Globus pallidus (tissue), 1 donor: ENCODE measurements around the gene TOM1L1.

Experiments
- DNase-seq: peaks from one replicate; pipeline ENCODE4 v3.0.0-alpha.2; 2015; ENCODE audit warnings: low spot score

TOM1L1 gene

GRCh38 chr17:54898576-54898975 is 2.1 kb upstream of the TOM1L1 start:
- DNase-seq = no peak

DNA sequence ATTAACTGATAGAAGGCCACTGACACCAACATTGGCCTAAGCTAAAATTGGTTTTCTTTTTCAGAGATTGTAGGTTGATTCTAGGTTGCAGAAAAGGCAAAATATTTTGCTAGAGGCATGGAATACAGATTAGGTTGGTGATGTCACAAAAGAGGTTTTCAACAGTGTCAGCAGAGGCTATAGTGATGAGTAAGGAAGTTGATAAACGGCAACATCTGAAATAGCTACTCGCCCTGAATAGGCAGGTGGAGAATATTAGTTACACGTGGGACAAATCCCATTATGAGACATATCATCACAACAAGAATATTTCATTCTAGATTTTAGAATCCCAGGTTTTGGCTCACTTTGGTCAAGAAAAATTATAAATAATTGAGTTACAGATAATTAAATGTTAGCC is 1.5 kb upstream of the TOM1L1 start:
- no peak for DNase-seq

DNA sequence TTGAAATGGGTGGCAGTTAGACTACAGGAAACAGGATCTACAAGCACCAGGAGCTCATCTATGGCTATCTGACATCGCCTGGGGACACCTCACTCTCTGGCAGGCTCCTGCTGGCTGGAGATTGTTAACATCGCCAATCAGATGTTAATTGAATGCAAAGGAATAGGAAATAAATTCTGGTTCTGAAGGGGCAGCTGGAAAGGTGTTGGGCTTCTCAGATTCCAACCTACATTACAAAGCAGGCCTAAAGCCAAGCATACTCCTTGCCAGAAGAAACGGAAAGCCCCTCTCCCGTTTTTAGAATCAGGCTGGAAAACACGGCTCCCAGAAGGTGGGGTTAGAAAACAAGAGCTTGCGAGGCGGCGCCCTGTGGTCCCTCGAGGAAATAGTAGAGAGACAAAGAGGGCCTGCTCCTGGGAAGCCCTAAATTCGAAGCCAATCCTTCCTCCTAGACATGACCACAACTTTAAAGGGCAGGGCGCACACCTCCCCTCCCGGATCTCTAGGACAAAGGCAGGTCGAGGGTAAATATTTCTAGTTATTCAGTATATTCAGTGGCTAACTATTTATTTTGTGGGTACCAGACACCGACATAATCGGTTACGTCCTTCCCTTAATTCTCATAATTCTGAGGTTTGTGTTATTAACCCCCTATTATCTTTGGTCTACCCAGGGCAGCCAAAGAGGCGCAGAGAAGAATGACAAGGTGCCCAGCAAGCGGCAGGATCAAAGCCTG is 763 bp upstream of the TOM1L1 start:
- no peak for DNase-seq

DNA sequence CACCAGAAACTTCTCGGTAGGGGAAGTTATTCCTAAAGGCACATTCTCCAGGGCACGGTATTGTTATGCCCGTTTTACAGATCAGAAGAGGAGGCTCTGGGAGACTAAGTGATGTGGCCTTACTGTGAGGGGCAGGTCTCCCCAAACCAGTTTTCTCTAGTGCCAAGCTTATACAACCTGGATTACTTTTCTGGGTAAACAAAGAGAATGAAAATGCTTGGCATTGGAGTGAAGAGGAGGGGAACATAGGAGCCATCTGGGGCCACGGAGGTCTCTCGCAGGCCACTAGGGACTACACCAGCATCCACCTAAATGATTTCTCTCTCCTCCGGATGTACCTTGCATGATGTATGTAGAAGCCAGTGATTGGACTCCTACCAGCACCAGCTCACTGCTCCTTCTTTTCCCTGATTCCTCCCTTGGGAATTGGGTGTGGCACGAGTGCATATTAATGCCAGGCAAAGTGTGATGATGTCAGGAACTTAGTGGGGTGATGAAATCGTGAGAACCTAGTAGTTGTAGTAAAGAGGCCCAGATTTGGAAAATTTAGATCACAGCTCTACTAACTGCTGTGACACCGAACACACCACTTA is 674 bp downstream of the TOM1L1 start:
- no peak for DNase-seq

- DNase-seq = no peak
Observed at GRCh38 chr17:54902017-54902416, 1.4 kb downstream of the TOM1L1 start.

DNA sequence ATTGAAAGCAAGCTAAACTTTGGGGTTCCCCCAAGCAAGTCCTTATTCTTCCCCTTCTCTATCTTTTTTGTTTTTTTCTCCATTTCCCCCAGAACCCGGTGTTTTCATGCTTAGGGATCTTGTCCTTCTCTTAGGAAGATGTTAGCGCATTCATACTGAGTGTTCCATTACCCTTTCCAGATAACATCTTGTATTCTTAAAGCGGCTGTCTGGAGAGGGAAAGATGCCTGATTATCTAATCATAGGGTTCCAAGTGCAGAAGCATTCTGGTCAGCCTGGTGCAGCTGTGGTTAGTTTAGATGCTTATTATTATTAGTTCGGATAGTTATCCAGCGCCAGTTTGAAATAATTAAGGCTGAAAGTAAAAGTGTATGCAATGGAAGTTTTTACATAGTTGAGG is 2.0 kb downstream of the TOM1L1 start:
- DNase-seq = no peak

- DNase-seq = peak; percentile 1
Observed at GRCh38 chr17:54903375-54903774, 2.7 kb downstream of the TOM1L1 start.

DNA sequence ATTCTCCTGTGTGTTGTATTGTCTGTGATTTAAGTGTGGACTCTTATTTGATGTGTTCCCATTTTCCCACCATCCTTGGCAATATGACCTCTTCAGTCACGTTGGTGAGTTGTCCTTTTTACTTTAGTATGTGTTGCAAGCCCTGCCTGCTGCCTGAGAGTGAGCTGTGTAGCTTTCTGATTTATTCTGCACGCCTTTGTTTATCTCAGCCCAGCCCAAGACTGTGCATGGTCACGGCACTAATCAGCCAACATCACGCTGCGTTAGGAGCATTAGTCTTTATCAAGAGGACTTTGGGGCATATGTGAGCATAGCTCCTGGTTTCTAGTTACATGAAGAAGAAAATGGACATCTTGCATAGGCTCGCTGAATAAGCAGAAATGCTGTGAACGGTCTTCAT is 6.0 kb downstream of the TOM1L1 start:
- DNase-seq = no peak

- no peak for DNase-seq
Observed at GRCh38 chr17:54907376-54907775, 6.7 kb downstream of the TOM1L1 start.

GRCh38 chr17:54909766-54910165 is 9.1 kb downstream of the TOM1L1 start:
- DNase-seq = no peak

- DNase-seq = no peak
Observed at GRCh38 chr17:54916721-54917120, 16.1 kb downstream of the TOM1L1 start.

- no peak for DNase-seq
Observed at GRCh38 chr17:54919425-54919824, 18.8 kb downstream of the TOM1L1 start.

DNA sequence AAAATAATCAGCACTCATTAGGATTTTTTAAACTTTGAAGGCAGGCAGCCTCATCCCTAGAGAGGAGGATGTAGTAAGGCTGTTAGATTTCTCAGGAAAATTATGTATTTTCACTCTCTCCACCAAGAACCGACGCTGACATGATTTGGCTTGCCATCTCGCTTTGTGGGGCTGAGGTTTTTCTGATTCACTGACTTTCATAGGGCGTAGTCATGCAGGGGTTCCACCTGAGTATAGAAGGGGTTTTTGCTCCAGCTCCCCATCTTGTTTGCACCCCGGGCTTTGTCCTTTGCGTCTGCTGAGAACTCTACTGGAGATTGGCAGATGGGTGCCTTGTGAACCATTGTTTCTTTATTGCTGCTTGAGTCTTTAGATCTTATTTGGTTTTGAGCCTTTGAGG is 20.2 kb downstream of the TOM1L1 start:
- DNase-seq = no peak

GRCh38 chr17:54924405-54924804 is 23.8 kb downstream of the TOM1L1 start:
- no peak for DNase-seq

DNA sequence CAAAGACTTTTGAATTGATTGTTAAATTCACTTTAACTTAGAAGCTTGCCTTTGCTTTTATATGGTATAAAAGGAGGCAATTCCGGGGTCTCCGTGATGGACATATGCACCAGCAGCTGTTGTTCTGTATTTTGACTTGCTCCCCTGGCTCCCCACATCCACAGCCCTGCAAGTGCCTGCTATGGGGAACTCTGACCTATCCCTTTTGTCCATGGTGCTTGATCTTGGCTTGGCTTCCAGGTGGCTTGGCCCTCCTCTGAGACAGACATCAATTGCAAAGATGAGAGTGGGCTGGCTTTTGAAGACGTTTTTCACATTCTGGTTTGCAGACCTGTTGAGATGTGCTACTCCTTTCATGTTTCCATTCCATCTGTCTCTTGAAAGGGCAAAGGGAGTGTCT is 26.9 kb downstream of the TOM1L1 start:
- DNase-seq = no peak

DNA sequence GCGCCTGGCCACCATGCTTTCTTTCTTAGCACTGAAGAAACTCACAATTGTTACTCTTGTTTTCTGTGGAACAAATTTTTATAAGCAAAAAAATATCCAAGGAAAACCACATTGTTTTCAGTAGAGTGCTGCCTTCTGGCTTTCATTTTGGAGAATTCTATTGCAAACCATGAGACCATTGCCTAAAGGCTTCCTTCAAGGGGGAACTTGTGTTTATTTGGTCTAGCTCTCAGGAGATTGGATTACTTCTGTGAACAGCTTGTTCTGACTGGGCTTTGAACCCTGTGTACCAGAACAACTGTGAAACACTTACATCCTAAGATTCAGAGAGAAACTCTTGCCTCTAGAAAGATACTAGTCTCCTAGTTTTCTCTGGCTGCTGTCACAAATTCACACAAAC is 32.1 kb downstream of the TOM1L1 start:
- DNase-seq = no peak

DNA sequence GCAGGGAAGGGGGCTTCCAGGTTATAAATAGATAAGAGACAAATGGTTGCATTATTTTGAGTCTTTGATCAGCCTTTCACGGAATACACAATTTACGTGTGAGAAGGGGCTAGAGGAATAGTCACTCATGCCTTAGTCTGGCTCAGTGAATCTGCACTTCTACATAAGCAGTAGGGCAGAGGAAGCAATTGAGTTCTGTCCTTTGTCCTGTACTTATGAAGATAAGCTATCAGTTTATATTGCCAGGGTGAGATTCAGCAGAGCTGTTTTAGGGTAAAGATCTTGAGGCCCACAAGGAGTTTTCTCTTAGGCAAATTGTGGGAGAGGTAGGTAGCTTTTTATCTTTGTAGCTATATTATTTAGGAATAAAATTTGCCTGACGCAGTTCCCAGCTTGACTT is 33.3 kb downstream of the TOM1L1 start:
- no peak for DNase-seq

- DNase-seq = no peak
Observed at GRCh38 chr17:54935471-54935870, 34.8 kb downstream of the TOM1L1 start.

- DNase-seq = no peak
Observed at GRCh38 chr17:54937018-54937417, 36.4 kb downstream of the TOM1L1 start.

DNA sequence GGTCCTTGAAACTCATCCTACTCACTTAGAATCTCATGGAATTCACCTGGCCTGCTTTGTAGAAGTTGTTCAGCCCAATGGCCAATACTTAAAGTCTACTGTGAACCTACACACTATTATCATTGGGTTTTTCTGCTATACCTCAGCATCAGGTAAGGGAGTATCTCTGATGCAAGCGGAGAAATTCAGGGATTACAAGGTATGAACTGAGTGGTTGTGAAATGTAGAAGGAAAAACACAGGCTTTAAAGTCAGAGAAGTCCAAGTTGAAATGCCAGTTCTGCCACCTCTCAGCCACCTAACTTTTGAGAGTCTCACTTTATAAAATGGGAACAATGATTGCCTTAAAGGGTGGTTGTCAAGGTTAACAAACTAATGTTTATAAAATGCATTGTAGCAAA is 36.8 kb downstream of the TOM1L1 start:
- no peak for DNase-seq

- no peak for DNase-seq
Observed at GRCh38 chr17:54941285-54941684, 40.6 kb downstream of the TOM1L1 start.

GRCh38 chr17:54944796-54945195 is 44.1 kb downstream of the TOM1L1 start:
- DNase-seq = no peak

GRCh38 chr17:54945231-54945630 is 44.6 kb downstream of the TOM1L1 start:
- no peak for DNase-seq

DNA sequence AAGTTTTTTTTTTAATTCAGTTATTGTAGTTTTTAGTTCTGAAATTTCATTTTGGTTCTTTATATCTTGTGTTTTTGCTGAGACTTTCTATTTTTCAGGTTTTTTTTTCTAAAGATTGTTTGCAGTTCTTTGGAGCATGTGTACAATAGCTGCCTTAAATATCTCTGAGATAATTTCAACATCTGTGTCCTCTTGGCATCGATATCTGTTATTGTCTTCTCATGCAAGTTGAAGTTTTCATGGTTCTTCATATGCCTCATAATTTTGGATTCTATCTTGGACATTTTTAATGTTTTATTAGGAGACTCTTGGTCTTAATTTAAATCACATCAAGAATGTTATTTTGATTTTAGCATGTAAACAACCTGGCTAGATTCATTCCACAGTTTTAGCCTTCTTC is 45.0 kb downstream of the TOM1L1 start:
- DNase-seq = no peak
